H54 (cell line): ENCODE results near the gene DNAJB11.
"Not testable (repeated sequence)": the region's sequence is repeated elsewhere in the genome, so short reads cannot be mapped to it uniquely, and the experiment has no call there.

Experiments used
- DNase-seq: peaks from one replicate; pipeline ENCODE4 v3.0.0; 2011; ENCODE audit warnings: low spot score, mixed read lengths; ENCODE audit not compliant: insufficient read length
- FAIRE-seq: peaks from 3 replicates; lab custom pipeline; 2011; peaks lifted over from hg19 to GRCh38; lab: Jason Lieb, UNC
- POLR2A ChIP-seq: IDR thresholded peaks from 2 replicates; pipeline ENCODE4 v1.6.1; 2011; ENCODE audit warnings: low read depth, mild to moderate bottlenecking, low read length

Gene DNAJB11

GRCh38 chr3:186624598-186624997 lies 54.1 kb downstream of the DNAJB11 start:
- FAIRE-seq (no peak), DNase-seq (no peak)
- no peak for TF ChIP-seq POLR2A

GRCh38 chr3:186625600-186626042 lies 55.1 kb downstream of the DNAJB11 start:
- no peak for DNase-seq
- FAIRE-seq = no peak
- TF ChIP-seq POLR2A = no peak

- no peak for TF ChIP-seq POLR2A
- FAIRE-seq = no peak
- DNase-seq = no peak
Observed at GRCh38 chr3:186626254-186626847, 55.8 kb downstream of the DNAJB11 start.

GRCh38 chr3:186627852-186628414 lies 57.4 kb downstream of the DNAJB11 start:
- no peak for TF ChIP-seq POLR2A
- DNase-seq (no peak), FAIRE-seq (no peak)

- no peak for TF ChIP-seq POLR2A
- FAIRE-seq (no peak), DNase-seq (no peak)
Observed at GRCh38 chr3:186628756-186629155, 58.2 kb downstream of the DNAJB11 start.

GRCh38 chr3:186630950-186631641 lies 60.6 kb downstream of the DNAJB11 start:
- FAIRE-seq = no peak

GRCh38 chr3:186633481-186633880 lies 63.0 kb downstream of the DNAJB11 start:
- DNase-seq (no peak), FAIRE-seq (no peak)
- no peak for TF ChIP-seq POLR2A

More at GRCh38 chr3:186630950-186631641, 60.6 kb downstream of the DNAJB11 start:
- DNase-seq = no peak
- no peak for TF ChIP-seq POLR2A

- DNase-seq, FAIRE-seq: not testable (repeated sequence)
Observed at GRCh38 chr3:186634207-186634606, 63.7 kb downstream of the DNAJB11 start.
